ENCODE results near the gene ETS1.

The ETS1 gene

DNA sequence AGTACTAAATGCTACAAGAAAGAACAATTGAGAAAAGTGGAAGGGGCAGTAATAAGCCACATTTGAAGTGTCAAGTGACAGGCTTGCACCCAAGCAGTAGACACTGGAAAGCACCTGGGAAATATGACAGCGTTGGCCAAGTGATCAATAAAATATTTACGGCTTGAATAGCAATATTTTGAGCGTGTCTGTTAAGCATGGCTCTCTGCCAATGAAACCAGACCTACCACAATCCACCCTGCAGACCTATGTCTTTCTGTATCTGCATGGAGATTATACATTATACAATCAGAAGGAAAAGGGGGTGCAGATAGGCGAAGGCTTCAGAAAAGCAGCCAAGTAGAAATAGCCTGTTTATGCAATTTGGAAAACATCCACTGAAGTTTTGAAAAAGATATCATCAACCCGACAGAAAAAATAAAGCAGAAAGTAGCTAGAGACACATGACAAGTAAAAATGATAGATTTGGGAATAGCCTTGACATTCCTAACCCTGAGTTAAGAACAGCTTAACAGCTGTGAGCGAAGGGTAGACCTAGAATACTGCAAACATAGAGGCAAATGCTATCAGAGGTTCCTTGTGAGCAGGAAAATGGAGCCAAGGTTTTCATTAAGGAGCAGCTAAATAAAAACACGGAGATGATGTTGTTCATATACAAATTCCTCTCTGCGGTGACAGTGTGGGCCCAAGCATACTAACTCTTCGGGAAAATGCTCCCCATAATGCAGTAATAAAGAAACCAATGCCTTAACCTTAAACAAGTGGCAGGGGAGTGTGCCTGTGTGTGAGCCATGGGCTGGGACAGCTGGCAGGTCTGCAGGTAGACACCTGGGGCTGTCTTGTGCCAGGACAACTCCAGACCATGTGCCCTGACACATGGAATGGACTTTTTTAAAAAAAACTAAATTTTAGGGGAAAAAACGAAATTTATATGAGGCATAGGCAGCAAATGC lies 71.3 kb downstream of the ETS1 start:
- DNase-seq: no peak

DNA sequence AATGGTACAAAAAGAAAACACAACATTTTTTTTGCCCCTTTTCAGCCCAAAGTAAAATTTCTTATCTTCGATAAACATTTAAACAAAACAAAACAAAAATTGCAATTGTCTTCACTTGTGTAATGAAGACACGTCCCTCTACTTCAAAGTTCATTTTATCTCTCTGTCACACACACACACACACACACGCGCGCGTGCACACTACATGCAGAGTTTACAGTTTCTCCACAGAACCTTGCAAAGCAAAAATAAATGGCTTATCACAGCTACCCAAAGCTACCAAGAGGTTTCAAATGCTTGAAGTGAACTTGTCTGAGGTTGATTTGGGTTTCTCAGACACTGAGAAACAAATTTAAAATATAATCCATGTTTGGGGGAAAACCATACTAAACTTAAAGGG lies 72.3 kb downstream of the ETS1 start:
- DNase-seq: no peak

GRCh38 chr11:128513915-128514681 lies 73.3 kb downstream of the ETS1 start:
- no peak for DNase-seq

DNA sequence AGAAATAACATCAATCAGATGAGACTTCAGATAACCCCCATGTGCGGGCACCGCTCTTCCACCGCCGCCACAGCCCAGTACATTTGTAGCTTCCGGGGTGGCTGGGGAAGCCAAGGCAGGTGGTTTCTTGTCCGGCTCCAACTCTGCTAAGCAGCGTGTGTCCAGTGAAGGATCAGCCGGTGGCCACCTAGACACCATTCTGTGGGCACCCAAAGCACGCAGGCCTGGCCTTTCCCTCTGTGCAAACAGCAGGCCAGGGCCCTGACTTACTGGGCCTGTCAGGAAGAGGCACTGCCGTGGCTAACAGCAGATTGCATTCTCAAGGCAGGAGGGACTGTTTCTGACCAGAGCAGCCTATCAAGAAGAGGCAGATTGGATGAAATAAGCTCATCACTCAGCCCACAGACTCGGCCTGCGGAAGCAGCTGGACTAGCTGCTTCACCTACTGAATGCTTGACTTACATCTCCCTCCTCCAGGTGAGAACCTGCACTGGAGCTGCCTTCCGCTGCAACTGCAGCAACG lies 74.8 kb downstream of the ETS1 start:
- no peak for DNase-seq

- no peak for DNase-seq
Observed at GRCh38 chr11:128511712-128512111, 75.6 kb downstream of the ETS1 start.

DNA sequence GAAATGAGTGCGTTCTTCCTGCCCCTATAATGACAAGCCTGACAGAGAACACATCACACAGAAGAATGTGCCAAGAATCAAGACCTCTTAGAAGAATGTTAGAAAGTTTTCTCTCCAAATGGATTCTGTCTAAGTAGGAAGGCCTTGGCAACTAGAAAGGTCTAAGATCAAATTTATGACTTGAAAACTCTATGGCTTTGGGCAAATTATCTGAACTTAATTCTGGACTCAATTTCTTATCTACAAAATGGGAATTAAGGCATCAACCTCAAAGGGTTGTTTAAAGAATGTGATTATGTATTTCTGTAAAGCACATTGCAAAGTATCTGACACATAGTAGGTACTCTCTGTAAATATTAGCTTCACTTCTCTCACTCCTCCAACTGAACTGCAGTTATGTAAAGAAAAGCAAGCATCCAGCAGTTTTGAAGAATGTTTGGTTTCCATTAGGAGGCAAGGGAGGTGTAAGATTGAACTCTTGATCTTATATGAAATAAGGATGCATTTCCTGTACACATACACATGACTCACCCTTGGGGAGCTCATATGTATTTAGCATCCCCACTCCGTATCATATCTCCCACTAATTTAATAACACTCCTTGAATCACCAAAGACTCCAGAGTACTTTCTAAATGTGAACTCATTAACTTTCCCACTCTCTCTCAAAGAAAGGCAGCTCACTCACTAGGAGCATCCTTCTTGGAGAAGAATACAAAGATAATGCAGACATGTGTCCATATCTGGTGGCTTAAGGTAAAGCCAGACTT lies 77.6 kb downstream of the ETS1 start:
- no peak for DNase-seq

GRCh38 chr11:128508770-128509510 lies 78.4 kb downstream of the ETS1 start:
- no peak for DNase-seq

DNA sequence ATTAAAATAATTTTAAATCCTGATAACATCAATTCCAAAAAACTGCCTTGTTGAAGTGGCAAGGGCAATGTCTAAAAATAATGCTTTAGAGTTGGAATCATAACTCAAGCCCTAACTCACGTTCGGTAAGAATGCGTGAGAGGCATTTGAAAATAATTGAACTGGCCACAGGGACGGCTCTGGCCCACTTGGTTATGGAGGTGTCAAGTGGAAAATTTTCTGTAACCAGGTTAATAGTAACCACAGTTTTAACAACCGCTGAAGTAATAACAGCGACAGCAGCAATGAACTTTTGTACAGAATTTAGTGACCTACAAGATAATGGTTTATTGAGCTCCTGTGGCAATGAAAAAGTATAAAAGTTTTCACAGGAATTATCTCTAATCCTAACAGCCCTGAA lies 79.4 kb downstream of the ETS1 start:
- no peak for DNase-seq

DNA sequence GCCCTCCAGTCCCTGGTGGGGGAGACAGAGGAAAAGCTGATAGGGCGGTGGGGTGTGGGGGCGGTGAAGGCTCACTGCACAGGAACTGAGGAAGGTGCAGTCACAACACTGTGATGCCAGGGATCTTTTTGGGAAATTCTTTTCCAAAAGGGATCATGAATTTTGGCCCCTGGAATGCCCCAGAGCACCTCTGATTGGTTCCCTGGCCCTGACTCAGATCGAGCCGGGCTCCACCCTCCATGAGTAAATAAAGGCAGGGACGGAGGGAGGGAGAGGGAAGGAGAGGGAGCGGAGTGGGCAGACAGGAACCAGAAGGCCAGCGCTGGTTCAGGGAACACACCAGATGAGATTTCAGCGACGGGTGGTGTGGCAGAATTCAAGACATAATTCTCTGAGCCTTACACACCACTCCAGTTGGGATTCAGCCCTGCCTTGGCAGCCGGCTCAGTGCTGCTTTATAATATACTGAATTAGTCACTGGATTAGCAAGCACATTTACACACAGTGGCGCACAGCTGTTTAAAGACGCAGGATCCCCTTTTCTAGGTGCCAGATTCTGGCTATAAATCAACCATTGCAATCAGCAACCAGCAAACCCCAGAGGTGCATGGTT lies 80.3 kb downstream of the ETS1 start:
- DNase-seq: peak; percentile 89

DNA sequence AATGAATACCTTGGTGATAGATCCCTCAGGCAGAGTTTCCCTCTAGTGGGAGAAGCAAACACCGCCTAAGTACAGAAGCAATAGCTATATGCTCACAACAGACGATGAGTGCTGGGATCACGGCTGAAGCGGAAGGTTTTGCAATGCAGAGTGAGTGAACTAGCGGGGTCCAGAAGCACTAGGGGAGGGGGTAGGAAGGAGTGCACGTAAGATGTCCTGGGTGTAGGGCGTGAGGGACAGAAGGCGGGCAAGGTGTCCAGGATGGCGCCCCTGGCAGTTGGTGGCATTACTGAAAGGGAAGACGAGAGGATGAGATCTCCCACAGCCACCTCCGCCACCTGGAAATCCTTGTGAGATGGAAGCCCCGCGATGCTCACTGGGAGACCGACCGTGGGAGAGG lies 81.0 kb downstream of the ETS1 start:
- no peak for DNase-seq

DNA sequence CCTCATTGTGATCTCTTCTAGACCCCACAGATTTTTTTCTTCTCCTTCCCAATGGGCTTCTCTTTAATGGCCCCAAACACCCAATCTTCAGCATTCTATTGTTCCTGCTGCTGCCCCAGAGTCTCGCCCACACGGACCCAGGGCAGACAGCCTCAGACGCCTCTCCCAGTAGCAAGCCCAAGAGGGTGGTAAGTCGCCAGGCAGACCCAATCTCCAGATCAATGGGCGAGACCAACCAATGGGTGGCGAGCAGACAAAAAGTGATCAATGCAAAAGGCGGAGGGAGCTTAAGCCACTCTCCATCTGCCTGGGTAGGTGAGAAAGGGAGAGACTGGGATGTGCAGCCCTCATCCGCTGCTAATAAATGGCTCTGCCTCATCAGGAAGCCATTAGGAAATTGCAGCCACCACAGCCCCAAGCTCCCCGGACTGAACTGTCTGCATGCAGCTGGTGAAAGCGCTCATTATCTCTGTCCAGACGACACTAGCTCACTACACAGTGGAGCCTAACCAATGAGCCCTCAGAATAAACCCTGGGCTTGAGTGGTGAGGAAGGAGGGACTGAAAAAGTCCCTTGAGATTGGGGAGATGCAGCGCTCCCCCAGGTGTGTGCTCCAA lies 81.8 kb downstream of the ETS1 start:
- DNase-seq: no peak

DNA sequence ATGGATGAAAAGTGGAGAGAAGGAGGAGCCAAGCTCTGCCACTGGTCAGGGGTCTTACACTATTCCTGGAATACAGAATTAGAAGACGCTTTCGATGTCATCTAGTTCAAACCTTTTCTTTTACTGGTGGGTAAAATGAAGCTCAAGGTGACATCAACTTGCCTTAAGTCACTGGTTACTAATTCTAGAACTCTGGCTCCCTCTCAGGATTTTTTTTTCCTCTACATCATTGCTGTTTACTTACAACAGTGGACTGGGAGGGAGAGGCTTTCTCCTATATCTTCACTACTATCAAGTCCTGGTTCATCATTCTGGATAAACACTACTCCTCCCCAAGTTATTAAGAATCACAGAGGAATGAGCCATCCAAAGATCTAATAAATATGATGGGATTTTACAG lies 82.9 kb downstream of the ETS1 start:
- DNase-seq: no peak

DNA sequence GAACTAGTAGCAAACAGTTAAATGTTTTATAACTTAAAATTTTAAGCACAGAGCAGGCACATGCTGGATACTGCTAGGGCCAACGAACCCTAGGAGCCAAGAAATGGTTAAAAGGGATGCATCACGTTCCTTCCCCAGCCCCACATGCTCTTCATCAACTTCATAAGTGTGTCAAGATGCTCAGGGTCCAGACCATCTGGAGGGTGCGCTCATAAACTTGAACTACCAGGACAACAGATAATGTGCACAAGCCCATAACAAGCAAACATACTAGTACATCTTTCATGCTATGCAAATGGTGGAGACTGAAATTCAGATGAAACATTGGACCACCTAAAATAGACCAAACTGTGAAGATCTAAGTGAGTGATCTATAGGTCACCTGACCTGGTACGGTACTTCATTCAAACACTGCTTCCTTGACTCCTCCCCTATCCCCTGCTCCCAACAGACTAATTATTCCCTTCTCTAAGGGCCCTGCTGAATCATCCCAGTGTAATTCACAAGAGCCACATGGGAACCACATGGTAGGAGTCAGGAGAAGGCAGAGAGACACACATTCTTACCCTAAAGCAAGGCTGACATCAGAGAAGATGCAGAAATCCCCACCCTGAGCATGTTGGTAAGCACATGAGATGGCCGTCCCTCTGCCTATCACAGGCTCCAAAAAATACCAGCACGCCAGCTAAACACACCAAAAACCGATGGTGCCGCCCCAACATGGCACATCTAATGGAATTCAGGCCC lies 83.9 kb downstream of the ETS1 start:
- DNase-seq: no peak

DNA sequence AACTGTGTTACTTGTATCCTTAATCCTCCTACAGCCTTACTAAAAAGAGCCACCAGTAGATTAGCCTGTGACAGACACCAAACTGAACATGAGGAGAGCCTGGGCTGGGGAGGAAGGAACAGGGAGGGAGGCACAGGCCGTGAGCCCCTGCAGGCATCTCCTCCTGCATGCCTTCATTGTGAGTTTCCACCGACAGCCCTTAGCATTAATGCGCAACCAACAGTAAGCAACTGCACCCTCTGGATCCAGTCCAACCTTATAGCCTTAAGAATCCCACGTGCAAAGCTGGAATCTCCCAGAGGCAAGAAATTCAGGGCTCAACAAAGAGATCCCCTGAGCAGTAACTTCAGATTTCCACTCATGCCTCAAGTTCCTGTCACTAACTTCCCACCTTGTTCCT lies 84.6 kb downstream of the ETS1 start:
- DNase-seq: no peak

DNA sequence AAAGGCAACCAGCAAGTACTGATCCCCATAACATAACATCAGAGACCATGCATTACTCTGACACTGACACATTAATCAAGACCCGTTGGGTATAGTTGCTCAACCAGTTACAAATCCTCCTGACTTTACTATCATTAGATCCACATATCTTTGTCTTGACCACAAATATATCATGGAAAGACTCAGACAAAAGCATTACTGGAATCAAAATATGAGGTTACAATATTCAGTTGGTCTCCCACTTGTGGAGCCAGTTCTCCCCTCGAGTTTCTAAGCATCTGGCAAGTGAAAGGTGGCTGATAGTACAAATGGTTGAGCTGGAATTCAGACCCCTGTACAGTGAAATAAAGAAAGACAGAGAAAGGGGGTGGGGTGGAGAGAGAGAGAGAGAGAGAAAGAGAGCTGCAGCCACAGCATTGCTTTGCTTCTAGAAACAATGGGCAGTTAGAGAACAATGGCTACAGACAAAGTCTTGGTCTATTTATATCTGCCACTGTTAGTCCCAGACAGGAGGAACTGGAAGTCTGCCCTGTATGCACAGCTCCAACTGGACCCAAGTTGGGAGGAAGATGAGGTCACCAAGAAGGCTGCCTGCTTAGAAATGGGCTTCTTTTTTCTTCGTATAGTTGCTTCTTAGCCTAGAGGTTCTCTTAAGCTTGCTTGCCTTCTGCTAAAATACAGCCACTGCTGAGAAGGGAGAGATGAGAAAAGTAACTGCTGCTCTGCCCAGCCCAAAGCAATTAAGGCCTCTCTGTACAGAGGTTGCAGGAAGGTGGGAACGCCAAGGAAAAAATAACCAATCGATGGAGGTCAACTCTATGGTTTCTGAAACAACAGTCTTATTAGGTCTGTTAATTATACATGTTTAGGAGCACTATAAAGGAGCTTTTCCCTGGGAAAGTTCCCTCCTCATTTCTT lies 85.5 kb downstream of the ETS1 start:
- DNase-seq: peak; percentile 70

GRCh38 chr11:128501008-128501407 lies 86.3 kb downstream of the ETS1 start:
- DNase-seq: no peak

DNA sequence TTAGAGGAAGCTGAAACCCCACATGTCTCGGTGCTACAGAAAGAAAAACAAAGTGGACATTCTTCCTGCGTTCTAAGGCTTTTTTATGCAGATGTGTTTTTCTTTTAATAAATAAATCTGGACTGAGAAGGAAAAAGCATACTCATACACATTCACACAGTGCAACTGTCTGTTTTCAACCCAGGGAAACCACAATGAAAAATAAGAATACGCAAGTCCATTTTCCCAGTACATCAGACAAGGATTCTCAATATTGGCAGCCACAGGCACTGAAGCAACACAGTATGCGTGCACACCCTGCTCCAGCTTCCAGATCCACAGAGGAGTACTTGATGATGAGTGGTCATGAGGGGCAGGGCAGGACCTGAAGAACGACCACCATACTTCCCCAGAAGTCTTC lies 86.9 kb downstream of the ETS1 start:
- no peak for DNase-seq

GRCh38 chr11:128499613-128500253 lies 87.6 kb downstream of the ETS1 start:
- no peak for DNase-seq

DNA sequence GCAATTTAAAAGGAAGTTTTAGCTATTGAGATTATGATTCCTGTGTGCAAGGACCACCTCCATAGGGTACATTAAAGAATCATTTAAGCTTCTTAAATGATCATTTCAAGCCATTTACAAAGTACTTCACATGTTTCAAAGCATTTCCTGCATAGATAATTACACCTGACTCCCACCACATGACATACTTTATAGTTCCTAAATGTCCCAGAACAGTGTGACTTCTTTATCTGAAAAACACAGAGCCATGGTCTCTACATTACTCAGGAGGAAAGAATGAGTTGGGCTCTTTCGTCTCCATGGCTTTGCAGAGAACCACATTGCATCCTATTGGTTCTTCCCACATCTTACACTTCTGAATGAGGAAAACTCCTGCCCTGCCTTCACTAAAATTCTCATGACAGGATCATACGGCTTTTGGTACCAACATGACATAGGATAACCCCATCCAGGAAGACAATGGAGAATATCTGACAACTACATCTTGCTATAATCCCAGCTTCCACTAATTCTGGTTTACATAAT lies 88.6 kb downstream of the ETS1 start:
- no peak for DNase-seq

All from femur (tissue), 1 donor.